Liver (tissue), 9 donors: ENCODE results near the gene POLD3. TPM values are rescaled to one million over a fixed set of nuclear protein-coding genes. Genes with fewer than 3 reads are reported as not detected.

ENCODE experiments used
- DNase-seq: peaks from one replicate; pipeline ENCODE4 v3.0.0-alpha.2; 2017; ENCODE audit warnings: low spot score
- H3K27ac ChIP-seq, 2 donors: one replicate each; pipeline ENCODE4 v1.7.0; 2013; ENCODE audit warnings: inconsistent platforms in 2 of 2, low read length in 2 of 2, control low read depth in 1 of 2, low read depth in 1 of 2, mild to moderate bottlenecking in 1 of 2
- H3K27me3 ChIP-seq, 4 donors: one replicate each; pipeline versions ENCODE4 v1.6.1 to v1.7.0; 2013; ENCODE audit warnings: low read length in 3 of 4, inconsistent platforms in 1 of 4, mild to moderate bottlenecking in 1 of 4, moderate library complexity in 1 of 4; ENCODE audit not compliant: control insufficient read depth in 4 of 4, insufficient read depth in 4 of 4
- H3K36me3 ChIP-seq, 4 donors: one replicate each; pipeline versions ENCODE4 v1.6.1 to v1.7.0; 2013; ENCODE audit warnings: low read length in 3 of 4, mild to moderate bottlenecking in 3 of 4, low read depth in 1 of 4, moderate library complexity in 1 of 4; ENCODE audit not compliant: control insufficient read depth in 4 of 4, insufficient read depth in 3 of 4
- H3K4me1 ChIP-seq, 4 donors: one replicate each; pipeline versions ENCODE4 v1.6.1 to v1.7.0; 2013; ENCODE audit warnings: low read length in 3 of 4, mild to moderate bottlenecking in 3 of 4, moderate library complexity in 1 of 4; ENCODE audit not compliant: control insufficient read depth in 4 of 4, insufficient read depth in 4 of 4
- H3K4me3 ChIP-seq, 3 donors: one replicate each; pipeline versions ENCODE4 v1.6.1 to v1.7.0; 2013; ENCODE audit warnings: low read length in 3 of 3, control low read depth in 1 of 3, low read depth in 1 of 3, mild to moderate bottlenecking in 1 of 3
- H3K9ac ChIP-seq, 2 donors: one replicate each; pipeline ENCODE4 v1.7.0; 2013; ENCODE audit warnings: low read length in 2 of 2, mild to moderate bottlenecking in 2 of 2, moderate library complexity in 2 of 2, control low read depth in 1 of 2, low read depth in 1 of 2
- H3K9me3 ChIP-seq, 4 donors: one replicate each; pipeline versions ENCODE4 v1.6.1 to v1.7.0; 2013; ENCODE audit warnings: low read length in 3 of 4; ENCODE audit not compliant: control insufficient read depth in 4 of 4
- EGR1 ChIP-seq, 2 donors: IDR thresholded peaks; 2 replicates each; pipeline ENCODE4 v1.6.1; 2016 to 2018; ENCODE audit warnings: antibody characterized with exemption in 2 of 2, low read depth in 2 of 2
- FOXA1 ChIP-seq: IDR thresholded peaks from 2 replicates; pipeline ENCODE4 v1.6.1; 2016; ENCODE audit warnings: antibody characterized with exemption
- FOXA2 ChIP-seq: IDR thresholded peaks from 2 replicates; pipeline ENCODE4 v1.6.1; 2016; ENCODE audit warnings: antibody characterized with exemption
- HNF4A ChIP-seq, 2 donors: conservative IDR thresholded peaks; 2 replicates each; pipeline ENCODE4 v1.6.1; 2016; ENCODE audit warnings: antibody characterized with exemption in 2 of 2, mild to moderate bottlenecking in 2 of 2
- HNF4G ChIP-seq: IDR thresholded peaks from 2 replicates; pipeline ENCODE4 v1.6.1; 2016; ENCODE audit warnings: antibody characterized with exemption
- JUND ChIP-seq, 2 donors: IDR thresholded peaks; 2 replicates each; pipeline ENCODE4 v1.6.1; 2016; ENCODE audit warnings: antibody characterized with exemption in 2 of 2
- NR2F2 ChIP-seq: IDR thresholded peaks from 2 replicates; pipeline ENCODE4 v1.6.1; 2016; ENCODE audit warnings: antibody characterized with exemption
- RAD21 ChIP-seq, 2 donors: IDR thresholded peaks; 2 replicates each; pipeline ENCODE4 v1.6.1; 2016; ENCODE audit warnings: antibody characterized with exemption in 2 of 2, mild to moderate bottlenecking in 2 of 2
- RXRA ChIP-seq, 2 donors: IDR thresholded peaks; 2 replicates each; pipeline ENCODE4 v1.6.1; 2017 to 2018; ENCODE audit warnings: antibody characterized with exemption in 2 of 2, mild to moderate bottlenecking in 1 of 2
- SP1 ChIP-seq: IDR thresholded peaks from 2 replicates; pipeline ENCODE4 v1.6.1; 2018; ENCODE audit warnings: antibody characterized with exemption, mild to moderate bottlenecking
- TAF1 ChIP-seq: conservative IDR thresholded peaks from 2 replicates; pipeline ENCODE4 v1.6.1; 2016; ENCODE audit warnings: antibody characterized with exemption, mild to moderate bottlenecking
- YY1 ChIP-seq: IDR thresholded peaks from 2 replicates; pipeline ENCODE4 v1.6.1; 2016; ENCODE audit warnings: antibody characterized with exemption, mild to moderate bottlenecking
- WGBS: extraction: QIAGEN DNeasy Blood & Tissue Kit; methylation state at CpG from one replicate; pipeline ENCODE4 v1.1.7; 2013; 5-methylcytosine and 5-hydroxymethylcytosine counted together
- polyA plus RNA-seq, 2 donors: library from polyadenylated mRNA; stranded (reverse) in 1 of 2; unstranded in 1 of 2; fragments of 200-250 nt in 1 of 2; fragments of >200 nt in 1 of 2; fragmentation: Nextera tagmentation in 1 of 2; extraction: Ambion mirVana in 1 of 2; gene quantifications; one replicate each; pipeline versions ENCODE4 v1.2.1 to v1.2.3, GENCODE V29; 2013 to 2015
- total RNA-seq, 2 donors: library from RNA; depleted of rRNA; stranded (reverse); fragments of >200 nt; gene quantifications; one replicate each; pipeline ENCODE4 v1.2.3, GENCODE V29; 2014
- TF ChIP-seq, protein P1 (sequence below): IDR thresholded peaks from 2 replicates; pipeline ENCODE4 v1.6.1; 2016; ENCODE audit warnings: antibody characterized with exemption, mild to moderate bottlenecking
- TF ChIP-seq, protein P2 (sequence below): fragments of 150-350 bp; IDR thresholded peaks from 2 replicates; pipeline ENCODE4 v1.5.1; 2017; ENCODE audit warnings: improper control_type of control experiment, low read depth, low read length; ENCODE audit not compliant: missing input control
- TF ChIP-seq, protein P3 (sequence below): IDR thresholded peaks from 2 replicates; pipeline ENCODE4 v1.6.1; 2016; ENCODE audit warnings: antibody characterized with exemption
- TF ChIP-seq, protein P4 (sequence below): IDR thresholded peaks from 2 replicates; pipeline ENCODE4 v1.6.1; 2016; ENCODE audit warnings: antibody characterized with exemption
- TF ChIP-seq, protein P5 (sequence below): IDR thresholded peaks from 2 replicates; pipeline ENCODE4 v1.6.1; 2016; ENCODE audit warnings: antibody characterized with exemption
- donor health status: healthy.
- donor health status: healthy.
- donor health status: healthy.
- donor health status: healthy.
- donor health status: healthy.

The POLD3 gene
- total and polyA plus RNA-seq, 4 donors = 3.0 to 8.3 (median 5.0) TPM

DNA sequence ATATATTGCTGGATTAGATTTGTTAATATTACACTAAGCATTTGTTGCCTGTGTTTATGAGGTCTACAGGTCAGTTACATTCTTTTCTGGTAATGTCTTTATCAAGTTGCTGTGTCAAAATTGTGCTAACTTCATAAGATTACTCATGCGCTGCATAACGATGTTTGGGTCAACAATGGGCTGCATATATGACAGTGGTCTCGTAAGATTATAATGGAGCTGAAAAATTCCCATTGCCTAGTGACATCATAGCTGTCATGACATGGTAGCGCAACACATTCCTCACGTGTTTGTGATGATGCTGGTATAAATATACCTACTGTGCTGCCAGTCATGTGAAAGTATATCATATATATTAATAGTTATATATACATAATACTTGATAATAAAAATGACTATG lies 34.2 kb downstream of the POLD3 start:
- no peaks in the 10 kb centered on the region for H3K4me1 ChIP-seq
- TF ChIP-seq RXRA (IDR thresholded peaks at IDR 0.05) (no peak), HNF4A (conservative IDR thresholded peaks at IDR 0.05) (no peak), HNF4G (no peak), FOXA1 (no peak), TAF1 (no peak), YY1 (no peak), SP1 (no peak), JUND (IDR thresholded peaks at IDR 0.05) (no peak), FOXA2 (no peak), EGR1 (IDR thresholded peaks at IDR 0.05; ENCODE audit: low read depth in 2 of 2) (no peak)
- TF ChIP-seq, protein P1, sequence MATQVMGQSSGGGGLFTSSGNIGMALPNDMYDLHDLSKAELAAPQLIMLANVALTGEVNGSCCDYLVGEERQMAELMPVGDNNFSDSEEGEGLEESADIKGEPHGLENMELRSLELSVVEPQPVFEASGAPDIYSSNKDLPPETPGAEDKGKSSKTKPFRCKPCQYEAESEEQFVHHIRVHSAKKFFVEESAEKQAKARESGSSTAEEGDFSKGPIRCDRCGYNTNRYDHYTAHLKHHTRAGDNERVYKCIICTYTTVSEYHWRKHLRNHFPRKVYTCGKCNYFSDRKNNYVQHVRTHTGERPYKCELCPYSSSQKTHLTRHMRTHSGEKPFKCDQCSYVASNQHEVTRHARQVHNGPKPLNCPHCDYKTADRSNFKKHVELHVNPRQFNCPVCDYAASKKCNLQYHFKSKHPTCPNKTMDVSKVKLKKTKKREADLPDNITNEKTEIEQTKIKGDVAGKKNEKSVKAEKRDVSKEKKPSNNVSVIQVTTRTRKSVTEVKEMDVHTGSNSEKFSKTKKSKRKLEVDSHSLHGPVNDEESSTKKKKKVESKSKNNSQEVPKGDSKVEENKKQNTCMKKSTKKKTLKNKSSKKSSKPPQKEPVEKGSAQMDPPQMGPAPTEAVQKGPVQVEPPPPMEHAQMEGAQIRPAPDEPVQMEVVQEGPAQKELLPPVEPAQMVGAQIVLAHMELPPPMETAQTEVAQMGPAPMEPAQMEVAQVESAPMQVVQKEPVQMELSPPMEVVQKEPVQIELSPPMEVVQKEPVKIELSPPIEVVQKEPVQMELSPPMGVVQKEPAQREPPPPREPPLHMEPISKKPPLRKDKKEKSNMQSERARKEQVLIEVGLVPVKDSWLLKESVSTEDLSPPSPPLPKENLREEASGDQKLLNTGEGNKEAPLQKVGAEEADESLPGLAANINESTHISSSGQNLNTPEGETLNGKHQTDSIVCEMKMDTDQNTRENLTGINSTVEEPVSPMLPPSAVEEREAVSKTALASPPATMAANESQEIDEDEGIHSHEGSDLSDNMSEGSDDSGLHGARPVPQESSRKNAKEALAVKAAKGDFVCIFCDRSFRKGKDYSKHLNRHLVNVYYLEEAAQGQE = no peak
- TF ChIP-seq, protein P2, sequence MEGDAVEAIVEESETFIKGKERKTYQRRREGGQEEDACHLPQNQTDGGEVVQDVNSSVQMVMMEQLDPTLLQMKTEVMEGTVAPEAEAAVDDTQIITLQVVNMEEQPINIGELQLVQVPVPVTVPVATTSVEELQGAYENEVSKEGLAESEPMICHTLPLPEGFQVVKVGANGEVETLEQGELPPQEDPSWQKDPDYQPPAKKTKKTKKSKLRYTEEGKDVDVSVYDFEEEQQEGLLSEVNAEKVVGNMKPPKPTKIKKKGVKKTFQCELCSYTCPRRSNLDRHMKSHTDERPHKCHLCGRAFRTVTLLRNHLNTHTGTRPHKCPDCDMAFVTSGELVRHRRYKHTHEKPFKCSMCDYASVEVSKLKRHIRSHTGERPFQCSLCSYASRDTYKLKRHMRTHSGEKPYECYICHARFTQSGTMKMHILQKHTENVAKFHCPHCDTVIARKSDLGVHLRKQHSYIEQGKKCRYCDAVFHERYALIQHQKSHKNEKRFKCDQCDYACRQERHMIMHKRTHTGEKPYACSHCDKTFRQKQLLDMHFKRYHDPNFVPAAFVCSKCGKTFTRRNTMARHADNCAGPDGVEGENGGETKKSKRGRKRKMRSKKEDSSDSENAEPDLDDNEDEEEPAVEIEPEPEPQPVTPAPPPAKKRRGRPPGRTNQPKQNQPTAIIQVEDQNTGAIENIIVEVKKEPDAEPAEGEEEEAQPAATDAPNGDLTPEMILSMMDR = no peak
- TF ChIP-seq, protein P3, sequence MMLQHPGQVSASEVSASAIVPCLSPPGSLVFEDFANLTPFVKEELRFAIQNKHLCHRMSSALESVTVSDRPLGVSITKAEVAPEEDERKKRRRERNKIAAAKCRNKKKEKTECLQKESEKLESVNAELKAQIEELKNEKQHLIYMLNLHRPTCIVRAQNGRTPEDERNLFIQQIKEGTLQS = no peak
- TF ChIP-seq, protein P4, sequence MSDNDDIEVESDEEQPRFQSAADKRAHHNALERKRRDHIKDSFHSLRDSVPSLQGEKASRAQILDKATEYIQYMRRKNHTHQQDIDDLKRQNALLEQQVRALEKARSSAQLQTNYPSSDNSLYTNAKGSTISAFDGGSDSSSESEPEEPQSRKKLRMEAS = no peak
- TF ChIP-seq, protein P5, sequence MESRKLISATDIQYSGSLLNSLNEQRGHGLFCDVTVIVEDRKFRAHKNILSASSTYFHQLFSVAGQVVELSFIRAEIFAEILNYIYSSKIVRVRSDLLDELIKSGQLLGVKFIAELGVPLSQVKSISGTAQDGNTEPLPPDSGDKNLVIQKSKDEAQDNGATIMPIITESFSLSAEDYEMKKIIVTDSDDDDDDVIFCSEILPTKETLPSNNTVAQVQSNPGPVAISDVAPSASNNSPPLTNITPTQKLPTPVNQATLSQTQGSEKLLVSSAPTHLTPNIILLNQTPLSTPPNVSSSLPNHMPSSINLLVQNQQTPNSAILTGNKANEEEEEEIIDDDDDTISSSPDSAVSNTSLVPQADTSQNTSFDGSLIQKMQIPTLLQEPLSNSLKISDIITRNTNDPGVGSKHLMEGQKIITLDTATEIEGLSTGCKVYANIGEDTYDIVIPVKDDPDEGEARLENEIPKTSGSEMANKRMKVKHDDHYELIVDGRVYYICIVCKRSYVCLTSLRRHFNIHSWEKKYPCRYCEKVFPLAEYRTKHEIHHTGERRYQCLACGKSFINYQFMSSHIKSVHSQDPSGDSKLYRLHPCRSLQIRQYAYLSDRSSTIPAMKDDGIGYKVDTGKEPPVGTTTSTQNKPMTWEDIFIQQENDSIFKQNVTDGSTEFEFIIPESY = no peak
- H3K36me3 ChIP-seq = no peaks in the 10 kb centered on the region
- no peak overlapping the region for H3K4me3 ChIP-seq
- H3K27me3 ChIP-seq = no peaks in the 10 kb centered on the region
- H3K27ac ChIP-seq = no peak overlapping the region
- no peak for DNase-seq
- 94% methylated on average over 5 of the region's 5 CpGs for WGBS
- no peak overlapping the region for H3K9ac ChIP-seq
- H3K9me3 ChIP-seq = no peaks in the 10 kb centered on the region

DNA sequence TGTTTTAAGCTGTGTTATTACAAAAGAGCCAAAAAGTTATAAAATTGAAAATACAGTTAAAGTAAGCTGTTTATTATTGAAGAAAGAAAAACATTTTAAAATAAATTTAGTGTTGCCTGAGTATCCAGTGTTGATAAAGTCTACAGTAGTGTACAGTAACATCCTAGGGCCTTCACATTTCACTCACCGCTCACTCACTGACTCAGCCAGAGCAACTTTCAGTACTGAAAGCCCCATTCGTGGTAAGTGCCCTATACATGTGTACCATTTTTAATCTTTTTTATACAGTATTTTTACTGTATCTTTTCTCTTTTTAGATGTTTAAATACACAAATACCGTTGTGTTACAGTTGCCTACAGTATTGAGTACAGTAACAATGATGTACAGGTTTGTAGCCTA lies 35.0 kb downstream of the POLD3 start:
- H3K27me3 ChIP-seq = no peaks in the 10 kb centered on the region
- no peak overlapping the region for H3K4me3 ChIP-seq
- DNase-seq = no peak
- H3K36me3 ChIP-seq = no peaks in the 10 kb centered on the region
- no peak overlapping the region for H3K9ac ChIP-seq
- 95% methylated on average over 3 of the region's 3 CpGs for WGBS
- H3K9me3 ChIP-seq = no peaks in the 10 kb centered on the region
- no peak overlapping the region for H3K27ac ChIP-seq
- H3K4me1 ChIP-seq = no peaks in the 10 kb centered on the region
- TF ChIP-seq FOXA2 = no peak
- no peak for TF ChIP-seq FOXA1
- TF ChIP-seq, protein P5 = no peak
- TF ChIP-seq, protein P3 = no peak
- TF ChIP-seq JUND (IDR thresholded peaks at IDR 0.05) = no peak
- TF ChIP-seq, protein P1 = no peak
- no peak for TF ChIP-seq YY1
- no peak for TF ChIP-seq SP1
- TF ChIP-seq, protein P4 = no peak
- no peak for TF ChIP-seq NR2F2
- no peak for TF ChIP-seq EGR1 (IDR thresholded peaks at IDR 0.05; ENCODE audit: low read depth in 2 of 2)
- no peak for TF ChIP-seq RAD21 (IDR thresholded peaks at IDR 0.05)
- TF ChIP-seq RXRA (IDR thresholded peaks at IDR 0.05) = no peak
- TF ChIP-seq HNF4A (conservative IDR thresholded peaks at IDR 0.05) = no peak
- no peak for TF ChIP-seq HNF4G
